Choroid plexus epithelial cell (primary cell): Measurements from ENCODE around the gene TOLLIP.
"Not testable (repeated sequence)": the region's sequence is repeated elsewhere in the genome, so short reads cannot be mapped to it uniquely, and the experiment has no call there.

Experiments used
- DNase-seq: peaks from one replicate; pipeline ENCODE4 v3.0.0-alpha.2; 2010; ENCODE audit warnings: low read depth
- H3K4me3 ChIP-seq: 2 replicates; pipeline ENCODE4 v1.5.1; 2011; ENCODE audit warnings: low read depth, mild to moderate bottlenecking, control low read depth, low read length, moderate library complexity
- TF ChIP-seq, protein P1 (sequence below): conservative IDR thresholded peaks from 2 replicates; pipeline ENCODE4 v1.5.1; 2011; ENCODE audit warnings: low read depth, mild to moderate bottlenecking, control low read depth, inconsistent platforms, low read length, moderate library complexity

The TOLLIP gene

DNA sequence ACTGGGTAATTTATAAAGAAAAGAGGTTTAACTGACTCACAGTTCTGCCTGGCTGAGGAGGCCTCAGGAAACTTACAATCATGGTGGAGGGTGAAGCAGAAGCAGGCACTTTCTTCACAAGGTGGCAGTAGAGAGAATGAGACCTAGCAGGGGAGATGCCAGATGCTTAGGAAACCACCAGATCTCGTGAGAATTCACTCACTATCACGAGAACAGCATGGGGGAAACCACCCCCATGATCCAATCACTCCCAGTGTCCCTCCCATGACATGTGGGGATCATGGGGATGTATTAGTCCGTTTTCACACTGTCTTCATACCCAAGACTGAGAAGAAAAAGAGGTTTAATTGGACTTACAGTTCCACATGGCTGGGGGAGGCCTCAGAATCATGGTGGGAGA is 45.0 kb downstream of the TOLLIP start:
- H3K4me3 ChIP-seq: not testable (repeated sequence)
- DNase-seq: peak; percentile 94
- TF ChIP-seq, protein P1, sequence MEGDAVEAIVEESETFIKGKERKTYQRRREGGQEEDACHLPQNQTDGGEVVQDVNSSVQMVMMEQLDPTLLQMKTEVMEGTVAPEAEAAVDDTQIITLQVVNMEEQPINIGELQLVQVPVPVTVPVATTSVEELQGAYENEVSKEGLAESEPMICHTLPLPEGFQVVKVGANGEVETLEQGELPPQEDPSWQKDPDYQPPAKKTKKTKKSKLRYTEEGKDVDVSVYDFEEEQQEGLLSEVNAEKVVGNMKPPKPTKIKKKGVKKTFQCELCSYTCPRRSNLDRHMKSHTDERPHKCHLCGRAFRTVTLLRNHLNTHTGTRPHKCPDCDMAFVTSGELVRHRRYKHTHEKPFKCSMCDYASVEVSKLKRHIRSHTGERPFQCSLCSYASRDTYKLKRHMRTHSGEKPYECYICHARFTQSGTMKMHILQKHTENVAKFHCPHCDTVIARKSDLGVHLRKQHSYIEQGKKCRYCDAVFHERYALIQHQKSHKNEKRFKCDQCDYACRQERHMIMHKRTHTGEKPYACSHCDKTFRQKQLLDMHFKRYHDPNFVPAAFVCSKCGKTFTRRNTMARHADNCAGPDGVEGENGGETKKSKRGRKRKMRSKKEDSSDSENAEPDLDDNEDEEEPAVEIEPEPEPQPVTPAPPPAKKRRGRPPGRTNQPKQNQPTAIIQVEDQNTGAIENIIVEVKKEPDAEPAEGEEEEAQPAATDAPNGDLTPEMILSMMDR: peak; percentile 74

DNA sequence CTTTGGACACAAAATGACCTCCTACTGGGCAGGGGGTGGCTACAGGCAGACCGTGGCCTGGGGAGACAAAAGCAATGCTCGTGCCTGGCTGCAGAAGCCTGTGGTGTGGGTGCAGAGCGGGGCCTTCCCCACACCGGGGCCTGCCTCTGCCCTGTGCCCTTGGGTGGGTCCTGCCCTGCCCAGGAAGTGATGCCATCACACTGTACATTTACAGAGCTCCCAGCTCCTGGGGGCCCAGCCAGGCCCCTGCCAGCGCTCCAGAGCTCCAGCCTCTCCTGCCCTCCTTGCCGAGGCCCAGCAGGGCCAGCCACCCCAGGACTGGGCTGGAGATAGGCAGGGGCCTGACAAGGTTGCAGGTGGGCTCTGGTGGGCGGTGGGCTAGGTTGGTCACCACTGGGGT is 46.4 kb downstream of the TOLLIP start:
- peak overlapping the region; percentile 51 for H3K4me3 ChIP-seq
- no peak for DNase-seq
- TF ChIP-seq, protein P1: no peak

DNA sequence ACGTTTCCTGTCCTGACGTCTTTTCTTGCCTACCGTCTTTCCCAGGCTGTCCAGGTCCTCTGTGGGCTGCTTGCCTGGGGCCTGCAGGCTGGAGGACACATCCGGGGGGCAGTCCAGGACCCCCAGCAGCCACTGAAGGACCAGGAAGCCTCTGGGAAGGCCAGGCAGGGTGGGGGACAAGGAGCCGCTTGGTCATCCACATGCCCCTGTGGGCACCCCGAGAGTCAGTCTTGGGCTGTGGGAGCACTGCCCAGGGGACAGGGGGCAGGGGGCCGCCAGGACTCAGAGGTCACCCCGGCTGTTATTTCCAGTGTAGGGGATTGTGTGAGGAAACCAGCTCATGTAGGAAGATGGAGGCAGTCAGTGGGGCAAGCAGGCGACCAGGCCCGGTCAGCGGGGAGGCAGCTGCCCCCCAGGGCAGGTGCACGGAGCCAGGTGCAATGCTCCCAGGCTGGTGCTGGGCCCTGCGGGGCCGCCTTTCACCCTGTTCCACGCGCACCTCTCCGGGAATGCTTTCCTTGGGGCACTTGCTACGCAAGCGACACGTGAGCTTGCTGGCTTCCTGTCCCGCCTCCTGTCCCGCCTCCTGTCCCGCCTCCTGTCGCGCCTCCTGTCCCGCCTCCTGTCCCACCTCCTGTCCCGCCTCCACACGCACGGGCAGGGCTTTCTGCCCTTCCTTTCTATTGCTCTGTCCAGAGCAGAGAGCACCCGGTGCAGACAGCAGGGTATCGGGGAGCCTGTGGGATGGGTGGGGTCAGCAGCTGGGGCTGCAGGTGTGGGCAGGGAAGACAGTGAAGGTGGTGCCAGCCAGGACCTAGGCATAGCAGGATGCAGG is 47.0 kb downstream of the TOLLIP start:
- peak overlapping the region; percentile 51 for H3K4me3 ChIP-seq
- peak; percentile 96 for DNase-seq
- TF ChIP-seq, protein P1: no peak

DNA sequence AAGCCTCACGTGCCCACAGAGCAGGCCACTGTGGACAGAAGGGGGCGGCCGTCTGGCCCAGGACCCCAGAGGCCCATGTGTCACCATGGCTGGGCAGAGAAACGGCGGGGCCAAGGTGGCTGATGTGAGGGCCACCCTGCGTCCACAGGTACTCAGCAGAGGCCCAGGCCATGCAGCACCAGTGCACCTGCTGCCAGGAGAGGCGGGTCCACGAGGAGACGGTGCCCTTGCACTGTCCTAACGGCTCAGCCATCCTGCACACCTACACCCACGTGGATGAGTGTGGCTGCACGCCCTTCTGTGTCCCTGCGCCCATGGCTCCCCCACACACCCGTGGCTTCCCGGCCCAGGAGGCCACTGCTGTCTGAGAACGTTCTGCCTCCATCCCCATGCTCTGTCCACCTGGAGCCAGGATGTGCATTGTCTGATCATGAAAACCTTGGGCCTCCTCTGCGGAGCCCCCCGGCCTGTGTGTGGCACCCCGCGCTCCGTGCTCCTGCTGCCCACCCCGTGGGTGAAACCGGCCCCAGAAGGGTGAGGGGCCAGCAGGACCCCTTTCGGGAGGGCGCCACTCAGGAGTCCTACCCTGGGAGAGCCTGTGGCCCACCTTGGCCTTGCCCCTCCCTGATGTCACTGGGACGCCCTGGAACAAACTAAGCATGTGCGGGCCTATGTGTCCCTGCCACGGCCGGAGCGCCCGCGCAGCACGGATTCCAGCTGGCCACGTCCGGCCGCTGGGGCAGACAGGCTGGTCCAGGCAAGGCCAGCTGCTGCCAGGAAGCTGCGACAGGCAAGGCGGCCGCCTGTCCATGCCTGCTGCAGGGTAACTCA is 48.0 kb downstream of the TOLLIP start:
- DNase-seq: no peak
- H3K4me3 ChIP-seq: no peak overlapping the region
- TF ChIP-seq, protein P1: no peak

DNA sequence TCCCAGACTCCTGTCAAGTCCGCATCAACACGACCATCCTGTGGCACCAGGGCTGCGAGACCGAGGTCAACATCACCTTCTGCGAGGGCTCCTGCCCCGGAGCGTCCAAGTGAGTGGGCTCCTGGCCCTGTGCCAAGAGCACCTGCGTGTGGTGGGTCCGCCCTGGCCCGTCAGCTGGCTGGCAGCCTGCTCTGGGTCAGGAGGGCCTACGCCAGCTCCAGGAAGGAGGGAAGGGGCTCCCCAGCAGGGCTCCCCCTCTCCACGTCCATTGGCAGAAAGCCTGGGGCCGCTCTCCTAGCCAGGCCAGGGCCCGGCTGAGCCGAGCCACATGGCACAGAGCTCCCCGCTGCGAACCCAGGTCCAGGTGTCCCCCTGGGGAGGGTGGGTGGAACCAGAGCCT is 48.8 kb downstream of the TOLLIP start:
- no peak for DNase-seq
- H3K4me3 ChIP-seq: no peak overlapping the region
- TF ChIP-seq, protein P1: no peak

DNA sequence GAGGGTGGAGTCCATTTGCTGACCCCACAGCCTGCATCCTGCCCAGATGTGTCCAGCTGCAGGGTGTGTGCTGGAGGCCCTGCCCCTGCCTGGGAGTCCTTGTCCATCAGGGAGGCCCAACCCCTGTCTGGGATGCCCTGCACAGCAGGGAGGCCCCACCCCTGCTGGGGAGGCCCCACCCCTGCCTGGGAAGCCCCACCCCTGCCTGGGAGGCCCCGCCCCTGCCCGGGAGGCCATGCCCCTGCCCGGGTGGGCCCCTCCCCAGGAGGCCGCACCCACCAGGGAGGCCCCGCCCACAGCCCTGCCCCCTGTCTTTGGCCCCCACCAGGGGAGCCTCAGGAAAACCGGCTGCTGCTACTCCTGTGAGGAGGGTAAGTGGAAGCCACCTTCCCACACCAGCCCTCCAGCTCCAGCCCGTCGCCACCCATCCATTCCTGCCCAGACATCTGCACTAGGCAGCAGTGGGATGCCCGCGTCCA is 49.4 kb downstream of the TOLLIP start:
- TF ChIP-seq, protein P1: no peak
- DNase-seq: peak; percentile 46
- H3K4me3 ChIP-seq: no peak overlapping the region
